SK-N-SH treated with all-trans-retinoic acid at 6 μM for 48 hours (cell line): ENCODE results near the gene ADAMTSL1.
A peak's percentile ranks its signal among the peaks of the same experiment; 100 is the strongest.

Source experiments
- ATAC-seq: fragments of 200-7000 bp; cut with Tn5 transposase; 3 replicates; pipeline ENCODE4 v1.9.1; 2020; ENCODE audit warnings: mild to moderate bottlenecking, moderate library complexity
- ARNTL ChIP-seq: fragments of 450-650 bp; formaldehyde crosslinking; IDR thresholded peaks from 2 replicates; pipeline ENCODE4 v1.5.0; 2020; ENCODE audit warnings: low read depth, mild to moderate bottlenecking, moderate library complexity, borderline replicate concordance
- BACH2 ChIP-seq: fragments of 250-450 bp; sonication (Bioruptor Pico); IDR thresholded peaks from 2 replicates; pipeline ENCODE4 v1.9.0; 2021; ENCODE audit warnings: mild to moderate bottlenecking, borderline replicate concordance
- CSDC2 ChIP-seq: fragments of 250-450 bp; sonication (Bioruptor Pico); IDR thresholded peaks from 2 replicates; pipeline ENCODE4 v1.5.0; 2020; ENCODE audit warnings: mild to moderate bottlenecking, moderate library complexity
- ESRRG ChIP-seq: fragments of 250-450 bp; sonication (Bioruptor Pico); IDR thresholded peaks from 2 replicates; pipeline ENCODE4 v1.6.1; 2021; ENCODE audit warnings: mild to moderate bottlenecking
- OSR1 ChIP-seq: fragments of 250-450 bp; sonication (Bioruptor Pico); IDR thresholded peaks from 2 replicates; pipeline ENCODE4 v1.8.0; 2022; ENCODE audit warnings: moderate library complexity, mild to moderate bottlenecking, inconsistent platforms
- PPARA ChIP-seq: fragments of 250-450 bp; sonication (Bioruptor Pico); IDR thresholded peaks from 2 replicates; pipeline ENCODE4 v1.5.0; 2020; ENCODE audit warnings: mild to moderate bottlenecking, borderline replicate concordance
- RARB ChIP-seq: fragments of 250-450 bp; sonication (Bioruptor Pico); IDR thresholded peaks from 2 replicates; pipeline ENCODE4 v1.8.0; 2021; ENCODE audit warnings: mild to moderate bottlenecking, moderate library complexity
- SNAI2 ChIP-seq: fragments of 250-450 bp; sonication (Bioruptor Pico); IDR thresholded peaks from 2 replicates; pipeline ENCODE4 v1.5.0; 2020; ENCODE audit warnings: mild to moderate bottlenecking, moderate library complexity
- TCF4 ChIP-seq: fragments of 250-450 bp; sonication (Bioruptor Pico); IDR thresholded peaks from 2 replicates; pipeline ENCODE4 v1.8.0; 2021; ENCODE audit warnings: mild to moderate bottlenecking, moderate library complexity, borderline replicate concordance
- TOX ChIP-seq: fragments of 250-450 bp; sonication (Bioruptor Pico); IDR thresholded peaks from 2 replicates; pipeline ENCODE4 v1.8.0; 2021; ENCODE audit warnings: mild to moderate bottlenecking, moderate library complexity, borderline replicate concordance
- ZC3H10 ChIP-seq: fragments of 250-450 bp; sonication (Bioruptor Pico); IDR thresholded peaks from 2 replicates; pipeline ENCODE4 v1.5.1; 2021; ENCODE audit warnings: mild to moderate bottlenecking, moderate library complexity
- ZFP3 ChIP-seq: fragments of 250-450 bp; sonication (Bioruptor Pico); IDR thresholded peaks from 2 replicates; pipeline ENCODE4 v1.5.0; 2020; ENCODE audit warnings: mild to moderate bottlenecking, moderate library complexity
- ZFP30 ChIP-seq: fragments of 450-650 bp; formaldehyde crosslinking; IDR thresholded peaks from 2 replicates; pipeline ENCODE4 v1.5.0; 2022; ENCODE audit warnings: mild to moderate bottlenecking, moderate library complexity
- ZNF565 ChIP-seq: fragments of 450-650 bp; formaldehyde crosslinking; conservative IDR thresholded peaks from 2 replicates; pipeline ENCODE4 v1.5.0; 2020; ENCODE audit warnings: low read depth, mild to moderate bottlenecking, moderate library complexity
- ZNF70 ChIP-seq: fragments of 450-650 bp; formaldehyde crosslinking; IDR thresholded peaks from 2 replicates; pipeline ENCODE4 v1.5.0; 2020; ENCODE audit warnings: mild to moderate bottlenecking, moderate library complexity
- ZNF8 ChIP-seq: fragments of 450-650 bp; formaldehyde crosslinking; IDR thresholded peaks from 2 replicates; pipeline ENCODE4 v1.5.0; 2020; ENCODE audit warnings: mild to moderate bottlenecking, moderate library complexity
- TF ChIP-seq, protein P1 (sequence below): fragments of 250-450 bp; sonication (Bioruptor Pico); IDR thresholded peaks from 2 replicates; pipeline ENCODE4 v1.5.1; 2021; ENCODE audit warnings: mild to moderate bottlenecking, moderate library complexity
- TF ChIP-seq, protein P2 (sequence below): fragments of 250-450 bp; sonication (Bioruptor Pico); IDR thresholded peaks from 2 replicates; pipeline ENCODE4 v1.8.0; 2020; ENCODE audit warnings: mild to moderate bottlenecking, moderate library complexity, borderline replicate concordance
- TF ChIP-seq, protein P3 (sequence below): fragments of 250-450 bp; sonication (Bioruptor Pico); IDR thresholded peaks from 2 replicates; pipeline ENCODE4 v1.5.1; 2020; ENCODE audit warnings: low read depth, mild to moderate bottlenecking, moderate library complexity
- TF ChIP-seq, protein P4 (sequence below): fragments of 250-450 bp; sonication (Bioruptor Pico); IDR thresholded peaks from 2 replicates; pipeline ENCODE4 v1.5.0; 2020; ENCODE audit warnings: mild to moderate bottlenecking, moderate library complexity

ADAMTSL1 gene

DNA sequence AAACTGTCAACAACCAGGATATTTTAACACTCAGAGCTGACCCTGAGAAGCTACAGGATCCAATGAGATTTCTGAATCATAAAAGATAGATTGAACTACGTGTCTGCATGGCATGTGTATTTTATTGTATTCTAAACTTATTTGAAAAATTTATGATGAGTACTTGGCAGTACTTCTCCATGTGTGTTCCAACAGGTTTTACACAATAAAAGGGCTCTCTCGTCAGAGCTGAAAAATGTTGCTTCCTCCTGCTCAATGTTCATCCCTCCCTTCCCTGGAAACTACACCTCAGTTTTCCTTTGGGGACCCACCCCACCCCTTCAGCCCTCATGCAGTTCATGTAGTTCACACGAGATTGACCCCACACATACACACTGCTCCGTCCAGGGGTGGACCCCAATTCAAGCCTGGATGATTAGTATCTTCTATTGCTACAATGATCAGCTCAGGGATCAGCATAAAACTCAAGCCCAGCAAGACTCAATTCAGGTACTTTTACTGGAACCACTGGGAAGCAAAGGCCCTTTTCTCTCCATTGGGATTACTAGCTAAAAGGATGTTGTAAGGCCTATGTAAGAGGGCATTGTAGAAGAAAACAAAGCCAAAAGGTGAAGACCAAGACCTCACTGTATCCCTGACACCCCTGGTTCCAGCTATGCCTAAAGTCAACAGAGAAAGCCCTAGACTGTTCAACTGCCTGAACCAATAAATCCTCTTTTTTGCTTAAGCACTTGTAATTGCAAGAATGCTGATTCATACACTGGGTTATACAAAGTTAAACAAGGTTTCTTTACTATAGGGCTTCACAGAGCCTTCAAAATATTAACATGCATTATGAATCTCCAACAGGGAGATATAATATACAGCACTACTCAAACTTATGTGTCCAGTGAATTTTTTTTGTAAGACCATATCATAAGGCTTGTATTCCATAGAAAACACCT lies 446.5 kb downstream of the ADAMTSL1 start:
- ATAC-seq = no peak
- TF ChIP-seq ZNF565 (CRISPR knock-in tag) (no peak), SNAI2 (CRISPR knock-in tag) (no peak), ZNF8 (CRISPR knock-in tag) (no peak), PPARA (no peak), ZC3H10 (no peak), CSDC2 (CRISPR knock-in tag) (no peak), RARB (no peak), TCF4 (CRISPR knock-in tag) (no peak), OSR1 (CRISPR knock-in tag) (no peak)
- TF ChIP-seq, protein P1, sequence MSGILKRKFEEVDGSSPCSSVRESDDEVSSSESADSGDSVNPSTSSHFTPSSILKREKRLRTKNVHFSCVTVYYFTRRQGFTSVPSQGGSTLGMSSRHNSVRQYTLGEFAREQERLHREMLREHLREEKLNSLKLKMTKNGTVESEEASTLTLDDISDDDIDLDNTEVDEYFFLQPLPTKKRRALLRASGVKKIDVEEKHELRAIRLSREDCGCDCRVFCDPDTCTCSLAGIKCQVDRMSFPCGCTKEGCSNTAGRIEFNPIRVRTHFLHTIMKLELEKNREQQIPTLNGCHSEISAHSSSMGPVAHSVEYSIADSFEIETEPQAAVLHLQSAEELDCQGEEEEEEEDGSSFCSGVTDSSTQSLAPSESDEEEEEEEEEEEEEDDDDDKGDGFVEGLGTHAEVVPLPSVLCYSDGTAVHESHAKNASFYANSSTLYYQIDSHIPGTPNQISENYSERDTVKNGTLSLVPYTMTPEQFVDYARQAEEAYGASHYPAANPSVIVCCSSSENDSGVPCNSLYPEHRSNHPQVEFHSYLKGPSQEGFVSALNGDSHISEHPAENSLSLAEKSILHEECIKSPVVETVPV = no peak
- TF ChIP-seq, protein P2, sequence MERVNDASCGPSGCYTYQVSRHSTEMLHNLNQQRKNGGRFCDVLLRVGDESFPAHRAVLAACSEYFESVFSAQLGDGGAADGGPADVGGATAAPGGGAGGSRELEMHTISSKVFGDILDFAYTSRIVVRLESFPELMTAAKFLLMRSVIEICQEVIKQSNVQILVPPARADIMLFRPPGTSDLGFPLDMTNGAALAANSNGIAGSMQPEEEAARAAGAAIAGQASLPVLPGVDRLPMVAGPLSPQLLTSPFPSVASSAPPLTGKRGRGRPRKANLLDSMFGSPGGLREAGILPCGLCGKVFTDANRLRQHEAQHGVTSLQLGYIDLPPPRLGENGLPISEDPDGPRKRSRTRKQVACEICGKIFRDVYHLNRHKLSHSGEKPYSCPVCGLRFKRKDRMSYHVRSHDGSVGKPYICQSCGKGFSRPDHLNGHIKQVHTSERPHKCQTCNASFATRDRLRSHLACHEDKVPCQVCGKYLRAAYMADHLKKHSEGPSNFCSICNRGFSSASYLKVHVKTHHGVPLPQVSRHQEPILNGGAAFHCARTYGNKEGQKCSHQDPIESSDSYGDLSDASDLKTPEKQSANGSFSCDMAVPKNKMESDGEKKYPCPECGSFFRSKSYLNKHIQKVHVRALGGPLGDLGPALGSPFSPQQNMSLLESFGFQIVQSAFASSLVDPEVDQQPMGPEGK (CRISPR knock-in tag) = no peak
- TF ChIP-seq, all 23 proteins: peak for 0

DNA sequence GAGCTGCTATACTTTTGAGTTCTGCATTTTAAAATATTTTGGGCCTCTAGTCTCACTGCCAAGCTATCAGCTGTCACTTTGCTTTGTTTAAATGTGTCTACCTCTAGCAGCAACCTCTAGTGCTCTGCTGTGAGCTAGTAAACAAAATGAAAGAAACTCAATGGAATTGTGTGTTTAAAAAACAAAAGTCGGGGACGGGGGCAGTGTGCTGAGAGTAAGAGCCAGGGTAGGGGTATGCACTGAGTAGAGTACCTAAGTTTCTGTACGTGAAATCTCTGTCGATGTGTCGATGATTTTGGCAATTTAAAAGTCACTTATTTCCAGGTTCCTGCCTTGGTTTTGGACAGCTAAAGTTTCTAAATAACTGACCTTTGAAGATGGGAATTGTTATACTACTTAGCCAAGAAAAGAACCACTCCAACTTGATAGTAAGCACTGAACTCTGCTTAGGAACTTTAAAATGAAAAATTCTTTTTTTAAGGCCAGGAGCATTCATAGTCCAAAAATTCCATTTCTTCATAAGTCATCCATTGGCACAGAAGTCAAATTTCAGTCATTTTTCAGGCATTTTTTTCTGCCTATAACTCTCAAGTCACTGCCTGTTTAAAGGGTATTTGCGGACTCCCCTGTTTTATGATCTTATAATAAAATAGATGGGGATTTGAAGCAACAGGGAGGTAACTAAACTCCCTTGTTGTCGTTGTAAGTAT lies 447.6 kb downstream of the ADAMTSL1 start:
- TF ChIP-seq, protein P3, sequence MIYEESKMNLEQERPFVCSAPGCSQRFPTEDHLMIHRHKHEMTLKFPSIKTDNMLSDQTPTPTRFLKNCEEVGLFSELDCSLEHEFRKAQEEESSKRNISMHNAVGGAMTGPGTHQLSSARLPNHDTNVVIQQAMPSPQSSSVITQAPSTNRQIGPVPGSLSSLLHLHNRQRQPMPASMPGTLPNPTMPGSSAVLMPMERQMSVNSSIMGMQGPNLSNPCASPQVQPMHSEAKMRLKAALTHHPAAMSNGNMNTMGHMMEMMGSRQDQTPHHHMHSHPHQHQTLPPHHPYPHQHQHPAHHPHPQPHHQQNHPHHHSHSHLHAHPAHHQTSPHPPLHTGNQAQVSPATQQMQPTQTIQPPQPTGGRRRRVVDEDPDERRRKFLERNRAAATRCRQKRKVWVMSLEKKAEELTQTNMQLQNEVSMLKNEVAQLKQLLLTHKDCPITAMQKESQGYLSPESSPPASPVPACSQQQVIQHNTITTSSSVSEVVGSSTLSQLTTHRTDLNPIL = no peak
- TF ChIP-seq RARB (no peak), CSDC2 (CRISPR knock-in tag) (no peak), ZFP30 (CRISPR knock-in tag) (no peak), ZNF8 (CRISPR knock-in tag) (no peak), ESRRG (CRISPR knock-in tag) (no peak), TOX (CRISPR knock-in tag) (no peak), ARNTL (CRISPR knock-in tag) (no peak), BACH2 (CRISPR knock-in tag) (no peak), ZNF70 (CRISPR knock-in tag) (no peak), ZC3H10 (no peak), OSR1 (CRISPR knock-in tag) (no peak), SNAI2 (CRISPR knock-in tag) (no peak), ZFP3 (no peak)
- TF ChIP-seq, protein P1 = no peak
- TF ChIP-seq, protein P4, sequence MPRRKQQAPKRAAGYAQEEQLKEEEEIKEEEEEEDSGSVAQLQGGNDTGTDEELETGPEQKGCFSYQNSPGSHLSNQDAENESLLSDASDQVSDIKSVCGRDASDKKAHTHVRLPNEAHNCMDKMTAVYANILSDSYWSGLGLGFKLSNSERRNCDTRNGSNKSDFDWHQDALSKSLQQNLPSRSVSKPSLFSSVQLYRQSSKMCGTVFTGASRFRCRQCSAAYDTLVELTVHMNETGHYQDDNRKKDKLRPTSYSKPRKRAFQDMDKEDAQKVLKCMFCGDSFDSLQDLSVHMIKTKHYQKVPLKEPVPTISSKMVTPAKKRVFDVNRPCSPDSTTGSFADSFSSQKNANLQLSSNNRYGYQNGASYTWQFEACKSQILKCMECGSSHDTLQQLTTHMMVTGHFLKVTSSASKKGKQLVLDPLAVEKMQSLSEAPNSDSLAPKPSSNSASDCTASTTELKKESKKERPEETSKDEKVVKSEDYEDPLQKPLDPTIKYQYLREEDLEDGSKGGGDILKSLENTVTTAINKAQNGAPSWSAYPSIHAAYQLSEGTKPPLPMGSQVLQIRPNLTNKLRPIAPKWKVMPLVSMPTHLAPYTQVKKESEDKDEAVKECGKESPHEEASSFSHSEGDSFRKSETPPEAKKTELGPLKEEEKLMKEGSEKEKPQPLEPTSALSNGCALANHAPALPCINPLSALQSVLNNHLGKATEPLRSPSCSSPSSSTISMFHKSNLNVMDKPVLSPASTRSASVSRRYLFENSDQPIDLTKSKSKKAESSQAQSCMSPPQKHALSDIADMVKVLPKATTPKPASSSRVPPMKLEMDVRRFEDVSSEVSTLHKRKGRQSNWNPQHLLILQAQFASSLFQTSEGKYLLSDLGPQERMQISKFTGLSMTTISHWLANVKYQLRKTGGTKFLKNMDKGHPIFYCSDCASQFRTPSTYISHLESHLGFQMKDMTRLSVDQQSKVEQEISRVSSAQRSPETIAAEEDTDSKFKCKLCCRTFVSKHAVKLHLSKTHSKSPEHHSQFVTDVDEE (CRISPR knock-in tag) = no peak
- TF ChIP-seq, protein P2 (CRISPR knock-in tag) = no peak

More for the DNA sequence above, 447.6 kb downstream of the ADAMTSL1 start:
- peak; percentile 30 for ATAC-seq
